GM18508 (cell line): ENCODE measurements around the gene LBHD1.
"Not testable (repeated sequence)": the region's sequence is repeated elsewhere in the genome, so short reads cannot be mapped to it uniquely, and the experiment has no call there.

Experiments used
- ATAC-seq: cut with Tn5 transposase; IDR thresholded peaks from one replicate; pipeline ENCODE4 v1.9.1; 2021; ENCODE audit warnings: moderate number of reproducible peaks; ENCODE audit not compliant: insufficient read depth, unreplicated experiment

LBHD1 gene

GRCh38 chr11:62622476-62623089 is 49.5 kb downstream of the LBHD1 start:
- ATAC-seq: no peak

DNA sequence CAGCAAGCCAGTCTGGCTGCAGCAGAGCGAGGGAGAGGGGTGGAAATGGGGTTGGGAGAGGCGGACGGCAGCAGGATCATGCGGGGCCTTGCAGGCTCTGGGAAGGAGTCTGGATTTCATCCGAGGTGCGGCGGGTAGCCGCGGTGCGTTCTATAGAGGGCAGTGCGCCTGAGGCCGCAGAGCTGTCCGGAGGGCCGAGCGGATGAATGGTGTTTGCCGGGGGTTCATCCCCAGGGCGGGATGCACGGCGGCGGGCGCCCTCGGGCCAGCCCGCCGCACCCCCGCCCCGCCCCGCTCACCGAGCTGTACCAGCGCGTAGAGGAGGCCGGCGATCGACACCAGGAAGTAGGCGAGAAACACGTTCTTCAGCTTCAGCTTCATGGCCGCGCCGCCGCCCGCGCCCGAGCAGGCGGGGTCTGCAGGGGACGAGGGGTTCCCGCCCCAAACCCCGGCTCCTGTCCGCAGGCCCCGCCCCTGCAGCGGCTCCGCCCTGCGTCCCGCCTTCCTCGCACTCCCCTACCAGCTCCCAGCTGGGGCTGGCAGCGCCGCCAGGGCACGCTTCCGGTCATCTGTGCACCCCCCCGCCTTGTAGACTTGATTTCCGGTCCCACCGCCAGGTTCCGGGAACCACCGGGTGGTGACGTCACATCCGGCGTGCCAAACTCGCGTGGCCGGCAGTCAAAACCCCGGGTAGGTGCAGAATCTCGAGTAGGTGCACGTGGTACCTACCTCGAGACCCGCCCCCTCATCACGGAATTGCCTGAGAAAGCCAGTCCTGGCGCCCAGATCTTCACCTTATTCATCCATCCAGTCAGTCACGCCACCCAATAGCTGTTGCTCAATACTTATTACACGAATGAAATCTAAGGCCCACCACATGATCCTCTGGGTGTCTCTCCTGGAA is 50.2 kb downstream of the LBHD1 start, which contains the start of gene B3GAT3:
TSS of gene B3GAT3 (minus strand) at position 420 of the 904 bp plus-strand sequence. CDS start at position 381, 39 bp downstream.
- peak; percentile 60 for ATAC-seq

DNA sequence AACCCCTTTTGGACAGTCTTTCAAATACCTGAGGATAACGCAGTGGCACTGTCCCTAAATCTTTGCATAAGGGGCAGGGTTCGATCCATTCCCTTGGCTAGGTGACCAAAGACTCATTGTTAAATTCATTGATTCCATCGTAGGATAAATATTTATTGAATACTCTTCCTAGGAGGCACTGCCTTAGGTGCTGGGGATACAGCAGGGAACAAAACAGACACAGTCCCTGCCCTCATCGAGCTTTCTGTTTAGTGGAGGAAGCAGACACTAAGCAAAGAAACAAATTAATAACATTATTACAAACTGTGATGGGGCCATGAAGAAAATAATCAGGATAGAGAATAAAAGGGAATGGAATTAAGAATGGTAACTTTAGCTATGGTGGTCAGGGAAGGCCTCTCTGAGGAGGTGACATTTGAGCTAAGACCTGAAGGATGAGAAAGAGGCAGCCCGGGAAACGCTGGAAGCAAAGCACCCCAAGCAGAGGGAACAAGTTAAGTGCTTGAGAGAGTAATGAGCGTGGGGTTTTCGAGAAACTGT is 51.0 kb downstream of the LBHD1 start:
- no peak for ATAC-seq

DNA sequence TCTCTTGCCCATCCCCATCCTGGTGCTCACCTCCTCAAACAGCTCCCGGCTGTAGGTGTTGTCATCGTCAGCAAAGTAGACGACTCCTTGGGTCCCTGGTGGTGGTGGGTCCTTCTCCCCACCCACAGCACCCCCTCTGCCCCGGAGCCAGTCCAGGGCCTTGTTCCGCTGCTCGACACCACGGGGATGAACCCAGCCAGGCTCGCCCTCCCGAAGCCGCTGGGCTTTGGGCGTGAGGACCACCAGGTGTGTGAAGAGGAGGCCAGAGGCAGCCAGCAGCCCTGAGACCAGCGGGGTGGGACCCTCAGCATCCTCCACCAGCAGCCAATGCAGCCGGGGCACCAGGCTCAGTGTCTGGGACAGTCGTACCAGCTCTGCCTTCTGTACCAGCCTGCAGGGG is 55.1 kb downstream of the LBHD1 start:
- not testable (repeated sequence) for ATAC-seq

DNA sequence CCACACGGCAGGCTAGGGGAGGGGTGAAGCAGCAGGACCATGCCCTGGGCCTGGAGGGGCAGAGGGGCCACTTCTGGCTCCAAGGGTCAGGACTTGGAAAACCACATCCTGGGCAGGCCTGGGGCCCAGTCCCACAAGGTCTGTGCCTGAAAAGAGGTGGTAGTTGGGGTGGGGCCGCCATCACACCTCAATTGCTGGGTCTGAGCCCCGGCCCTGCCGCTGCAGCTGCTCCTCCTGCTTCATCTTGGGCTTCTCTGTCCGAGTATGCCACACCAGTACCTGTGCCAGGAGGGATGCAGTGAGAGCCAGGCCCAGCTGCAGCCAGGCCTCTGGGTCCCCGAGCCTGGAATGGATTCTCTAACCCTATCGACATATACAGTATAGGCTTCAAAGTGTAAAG is 56.5 kb downstream of the LBHD1 start:
- ATAC-seq: no peak

GRCh38 chr11:62614275-62614674 is 57.8 kb downstream of the LBHD1 start:
- no peak for ATAC-seq

- ATAC-seq: no peak
These were observed 58.7 kb downstream of the LBHD1 start for GRCh38 chr11:62613291-62613778.
